ENCODE data around the gene CDC5L. TPM values are rescaled to one million over a fixed set of nuclear protein-coding genes. Genes with fewer than 3 reads are reported as not detected.

The CDC5L gene
- total RNA-seq, 1 donor from 2014 or later, result 23.1 TPM

- Mint-ChIP-seq H3K27me3 (ENCODE audit: unreplicated experiment) (peaks cover 40% of the 10 kb centered on the region), H3K4me1 (ENCODE audit: unreplicated experiment) (no peaks in the 10 kb centered on the region), H3K9me3 (ENCODE audit: unreplicated experiment) (peaks cover 6% of the 10 kb centered on the region), H3K4me3 (ENCODE audit: unreplicated experiment) (no peak overlapping the region), H3K27ac (ENCODE audit: unreplicated experiment) (no peak overlapping the region), H3K36me3 (ENCODE audit: unreplicated experiment) (no peaks in the 10 kb centered on the region)
- no peak for DNase-seq (ENCODE audit: extremely low spot score, unreplicated experiment)
- TF ChIP-seq CTCF (IDR thresholded peaks at IDR 0.05), result no peak
These were observed 35.2 kb upstream of the CDC5L start for GRCh38 chr6:44352259-44352658.

GRCh38 chr6:44353336-44353735, 34.2 kb upstream of the CDC5L start:
- H3K4me1 Mint-ChIP-seq (ENCODE audit: unreplicated experiment), result no peaks in the 10 kb centered on the region

GRCh38 chr6:44355640-44356039, 31.9 kb upstream of the CDC5L start:
- no peaks in the 10 kb centered on the region for H3K4me1 Mint-ChIP-seq (ENCODE audit: unreplicated experiment)
- H3K27me3 Mint-ChIP-seq (ENCODE audit: unreplicated experiment), result peaks cover 48% of the 10 kb centered on the region
- no peak for TF ChIP-seq CTCF (IDR thresholded peaks at IDR 0.05)
- H3K36me3 Mint-ChIP-seq (ENCODE audit: unreplicated experiment), result no peaks in the 10 kb centered on the region
- H3K9me3 Mint-ChIP-seq (ENCODE audit: unreplicated experiment), result peaks cover 6% of the 10 kb centered on the region
- no peak overlapping the region for H3K27ac Mint-ChIP-seq (ENCODE audit: unreplicated experiment)
- DNase-seq (ENCODE audit: extremely low spot score, unreplicated experiment), result no peak
- no peak overlapping the region for H3K4me3 Mint-ChIP-seq (ENCODE audit: unreplicated experiment)

More at GRCh38 chr6:44353336-44353735, 34.2 kb upstream of the CDC5L start:
- DNase-seq (ENCODE audit: extremely low spot score, unreplicated experiment), result no peak
- TF ChIP-seq CTCF (IDR thresholded peaks at IDR 0.05), result no peak
- Mint-ChIP-seq H3K9me3 (ENCODE audit: unreplicated experiment) (peaks cover 6% of the 10 kb centered on the region), H3K27me3 (ENCODE audit: unreplicated experiment) (peaks cover 40% of the 10 kb centered on the region), H3K27ac (ENCODE audit: unreplicated experiment) (no peak overlapping the region), H3K36me3 (ENCODE audit: unreplicated experiment) (no peaks in the 10 kb centered on the region), H3K4me3 (ENCODE audit: unreplicated experiment) (no peak overlapping the region)

- TF ChIP-seq CTCF (IDR thresholded peaks at IDR 0.05), result no peak
- H3K4me1 Mint-ChIP-seq (ENCODE audit: unreplicated experiment), result no peaks in the 10 kb centered on the region
- DNase-seq (ENCODE audit: extremely low spot score, unreplicated experiment), result no peak
- H3K27ac Mint-ChIP-seq (ENCODE audit: unreplicated experiment), result no peak overlapping the region
- no peaks in the 10 kb centered on the region for H3K36me3 Mint-ChIP-seq (ENCODE audit: unreplicated experiment)
- H3K27me3 Mint-ChIP-seq (ENCODE audit: unreplicated experiment), result peaks cover 52% of the 10 kb centered on the region
- no peak overlapping the region for H3K4me3 Mint-ChIP-seq (ENCODE audit: unreplicated experiment)
- H3K9me3 Mint-ChIP-seq (ENCODE audit: unreplicated experiment), result peaks cover 6% of the 10 kb centered on the region
These were observed 31.0 kb upstream of the CDC5L start for GRCh38 chr6:44356487-44356886.

- no peaks in the 10 kb centered on the region for H3K36me3 Mint-ChIP-seq (ENCODE audit: unreplicated experiment)
- H3K4me3 Mint-ChIP-seq (ENCODE audit: unreplicated experiment), result no peak overlapping the region
- peaks cover 70% of the 10 kb centered on the region for H3K27me3 Mint-ChIP-seq (ENCODE audit: unreplicated experiment)
- H3K4me1 Mint-ChIP-seq (ENCODE audit: unreplicated experiment), result no peaks in the 10 kb centered on the region
- H3K9me3 Mint-ChIP-seq (ENCODE audit: unreplicated experiment), result peaks cover 6% of the 10 kb centered on the region
- no peak for DNase-seq (ENCODE audit: extremely low spot score, unreplicated experiment)
- no peak overlapping the region for H3K27ac Mint-ChIP-seq (ENCODE audit: unreplicated experiment)
- no peak for TF ChIP-seq CTCF (IDR thresholded peaks at IDR 0.05)
These were observed 27.5 kb upstream of the CDC5L start for GRCh38 chr6:44359973-44360372.

Data from osteocyte (in vitro differentiated cells).